SK-N-SH treated with all-trans-retinoic acid at 6 μM for 48 hours (cell line): ENCODE results near the gene CYGB.

Source experiments
- ARNTL ChIP-seq: fragments of 450-650 bp; formaldehyde crosslinking; IDR thresholded peaks from 2 replicates; pipeline ENCODE4 v1.5.0; 2020; ENCODE audit warnings: low read depth, mild to moderate bottlenecking, moderate library complexity, borderline replicate concordance
- BACH2 ChIP-seq: fragments of 250-450 bp; sonication (Bioruptor Pico); IDR thresholded peaks from 2 replicates; pipeline ENCODE4 v1.9.0; 2021; ENCODE audit warnings: mild to moderate bottlenecking, borderline replicate concordance
- CSDC2 ChIP-seq: fragments of 250-450 bp; sonication (Bioruptor Pico); IDR thresholded peaks from 2 replicates; pipeline ENCODE4 v1.5.0; 2020; ENCODE audit warnings: mild to moderate bottlenecking, moderate library complexity
- CSRNP3 ChIP-seq: fragments of 250-450 bp; sonication (Bioruptor Pico); IDR thresholded peaks from 2 replicates; pipeline ENCODE4 v1.5.1; 2021; ENCODE audit warnings: mild to moderate bottlenecking, moderate library complexity
- ESRRG ChIP-seq: fragments of 250-450 bp; sonication (Bioruptor Pico); IDR thresholded peaks from 2 replicates; pipeline ENCODE4 v1.6.1; 2021; ENCODE audit warnings: mild to moderate bottlenecking
- PATZ1 ChIP-seq: fragments of 250-450 bp; sonication (Bioruptor Pico); IDR thresholded peaks from 2 replicates; pipeline ENCODE4 v1.8.0; 2020; ENCODE audit warnings: mild to moderate bottlenecking, moderate library complexity, borderline replicate concordance
- POU6F1 ChIP-seq: fragments of 250-450 bp; sonication (Bioruptor Pico); IDR thresholded peaks from 2 replicates; pipeline ENCODE4 v1.8.0; 2021; ENCODE audit warnings: low read depth, mild to moderate bottlenecking, moderate library complexity, borderline replicate concordance
- PPARA ChIP-seq: fragments of 250-450 bp; sonication (Bioruptor Pico); IDR thresholded peaks from 2 replicates; pipeline ENCODE4 v1.5.0; 2020; ENCODE audit warnings: mild to moderate bottlenecking, borderline replicate concordance
- RARB ChIP-seq: fragments of 250-450 bp; sonication (Bioruptor Pico); IDR thresholded peaks from 2 replicates; pipeline ENCODE4 v1.8.0; 2021; ENCODE audit warnings: mild to moderate bottlenecking, moderate library complexity
- SNAI2 ChIP-seq: fragments of 250-450 bp; sonication (Bioruptor Pico); IDR thresholded peaks from 2 replicates; pipeline ENCODE4 v1.5.0; 2020; ENCODE audit warnings: mild to moderate bottlenecking, moderate library complexity
- ZC3H10 ChIP-seq: fragments of 250-450 bp; sonication (Bioruptor Pico); IDR thresholded peaks from 2 replicates; pipeline ENCODE4 v1.5.1; 2021; ENCODE audit warnings: mild to moderate bottlenecking, moderate library complexity
- ZFP3 ChIP-seq: fragments of 250-450 bp; sonication (Bioruptor Pico); IDR thresholded peaks from 2 replicates; pipeline ENCODE4 v1.5.0; 2020; ENCODE audit warnings: mild to moderate bottlenecking, moderate library complexity

- TF ChIP-seq PPARA: no peak
- no peak for TF ChIP-seq ESRRG (CRISPR knock-in tag)
- TF ChIP-seq ZFP3 (CRISPR knock-in tag): no peak
- no peak for TF ChIP-seq ARNTL (CRISPR knock-in tag)
- no peak for TF ChIP-seq POU6F1 (CRISPR knock-in tag)
- TF ChIP-seq PATZ1 (CRISPR knock-in tag): no peak
- no peak for TF ChIP-seq RARB (CRISPR knock-in tag)
- no peak for TF ChIP-seq BACH2 (CRISPR knock-in tag)
- TF ChIP-seq CSRNP3 (CRISPR knock-in tag): no peak
- TF ChIP-seq CSDC2 (CRISPR knock-in tag): no peak
- no peak for TF ChIP-seq SNAI2 (CRISPR knock-in tag)
- no peak for TF ChIP-seq ZC3H10
These were observed 5.1 kb upstream of the CYGB start for GRCh38 chr17:76542566-76542971.
